Urothelium cell line (cell line): ENCODE results near the gene HSD17B1.
"Not testable (repeated sequence)": the region's sequence is repeated elsewhere in the genome, so short reads cannot be mapped to it uniquely, and the experiment has no call there.

Experiments
- DNase-seq: peaks from one replicate; pipeline ENCODE4 v3.0.0; 2011; ENCODE audit warnings: low spot score, mixed read lengths
- FAIRE-seq: peaks from 2 replicates; lab custom pipeline; 2011; peaks lifted over from hg19 to GRCh38; lab: Jason Lieb, UNC

The HSD17B1 gene

GRCh38 chr17:42552736-42553135, at the start of gene HSD17B1:
Gene HSD17B1 (plus strand): TSS chr17:42552923. CDS start chr17:42552934, 11 bp downstream.
- DNase-seq, FAIRE-seq: not testable (repeated sequence)

DNA sequence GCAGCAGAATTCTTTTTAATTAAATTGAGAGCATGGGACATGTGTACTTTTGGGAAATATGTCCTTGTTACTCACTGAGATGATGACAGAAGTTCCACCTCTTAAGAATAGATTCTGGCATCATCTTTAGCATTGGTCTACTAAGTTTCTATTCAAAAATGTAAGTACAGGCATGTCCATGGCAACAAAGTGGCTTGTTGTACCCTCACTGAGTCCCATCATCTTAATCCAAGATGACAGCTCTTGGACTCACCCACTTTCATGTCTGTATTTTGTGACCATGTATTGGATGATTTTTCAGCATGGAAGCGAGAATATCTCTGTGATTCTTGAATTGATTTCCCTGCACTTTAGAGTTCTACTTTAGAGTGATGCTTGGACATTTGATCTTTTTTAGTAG, 49.8 kb upstream of the HSD17B1 start:
- DNase-seq (no peak), FAIRE-seq (no peak)

DNA sequence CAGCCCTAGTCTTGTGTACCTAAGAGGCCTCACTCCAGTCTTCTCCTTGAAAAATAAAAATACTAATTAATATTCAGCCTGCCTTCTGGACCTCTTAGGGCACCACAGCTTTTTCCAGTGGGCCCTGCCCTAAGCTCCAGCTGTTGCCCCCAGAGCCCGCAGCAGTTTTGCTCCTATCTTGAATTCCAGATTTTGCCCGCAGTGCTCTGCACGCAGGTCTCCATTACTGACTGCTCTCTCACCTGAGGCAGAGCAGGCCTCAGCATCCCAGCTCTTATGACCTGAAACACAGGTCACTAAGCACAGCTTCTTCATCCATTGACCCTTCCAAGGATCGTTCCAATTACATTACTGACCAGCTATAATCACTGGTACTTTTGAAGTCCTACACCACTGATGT, 45.1 kb upstream of the HSD17B1 start:
- DNase-seq, result no peak
- FAIRE-seq, result no peak

GRCh38 chr17:42508426-42509165, 44.1 kb upstream of the HSD17B1 start:
- FAIRE-seq, result no peak
- no peak for DNase-seq

DNA sequence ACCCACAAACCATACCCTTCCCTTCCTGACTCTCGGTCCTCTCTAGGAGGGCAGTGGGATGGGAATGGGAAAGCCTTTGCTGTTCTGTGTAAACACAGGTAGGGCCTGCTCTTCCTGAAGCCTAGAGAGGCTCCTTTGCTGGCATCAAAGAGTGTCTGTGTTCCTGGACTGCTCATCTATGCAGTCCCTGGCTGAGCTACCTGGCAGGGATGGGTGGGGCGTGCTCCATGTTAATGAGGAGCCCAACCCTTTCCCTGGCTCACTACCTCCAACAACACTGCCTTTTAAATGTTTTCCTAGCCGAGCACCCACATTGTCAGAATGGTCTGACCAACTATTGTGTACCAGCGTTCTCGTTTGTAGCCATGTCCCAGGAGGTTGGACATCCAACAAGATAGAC, 43.3 kb upstream of the HSD17B1 start:
- FAIRE-seq, result no peak

GRCh38 chr17:42509841-42510240, 42.9 kb upstream of the HSD17B1 start:
- DNase-seq (no peak), FAIRE-seq (no peak)

More for the DNA sequence above, 43.3 kb upstream of the HSD17B1 start:
- no peak for DNase-seq

DNA sequence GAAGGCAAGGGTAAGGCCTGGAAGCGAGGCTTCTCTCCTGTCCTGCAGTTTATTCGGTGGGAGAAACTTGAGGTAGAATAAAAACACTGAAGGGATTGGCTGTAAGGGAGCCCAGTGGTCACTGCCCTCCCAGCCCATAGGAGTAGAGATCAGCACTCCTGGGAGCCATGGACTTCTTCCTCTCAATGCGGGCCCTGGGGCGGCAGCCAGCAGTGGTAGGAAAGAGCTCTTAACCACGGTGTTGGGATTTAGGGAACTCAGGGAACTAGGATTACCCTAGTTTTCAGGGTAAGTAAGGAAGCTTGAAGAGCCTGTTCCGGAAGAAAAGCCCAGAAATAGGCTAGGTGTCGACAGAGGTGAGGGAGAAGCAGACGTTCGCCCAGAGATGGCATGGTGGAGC, 40.5 kb upstream of the HSD17B1 start:
- FAIRE-seq (no peak), DNase-seq (no peak)

- FAIRE-seq (no peak), DNase-seq (no peak)
Observed at GRCh38 chr17:42512733-42513251, 39.9 kb upstream of the HSD17B1 start.

DNA sequence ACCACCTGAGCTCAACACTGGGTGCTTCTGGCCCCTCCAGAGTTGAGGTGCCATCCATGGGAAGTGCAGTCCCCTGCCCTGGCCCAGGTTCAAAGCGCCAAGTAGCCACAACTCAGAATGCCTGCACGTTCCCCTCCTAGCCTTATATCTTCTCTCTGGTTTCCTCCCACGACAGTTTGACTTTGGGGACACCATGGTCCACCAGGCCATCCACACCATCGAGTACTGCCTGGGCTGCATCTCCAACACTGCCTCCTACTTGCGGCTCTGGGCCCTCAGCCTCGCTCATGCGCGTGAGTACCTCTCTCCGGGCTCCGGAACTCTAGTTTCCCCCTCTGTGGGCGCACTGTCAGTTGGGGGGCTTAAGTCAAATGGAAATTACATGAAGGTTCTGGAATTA, 39.0 kb upstream of the HSD17B1 start:
- no peak for DNase-seq
- FAIRE-seq, result peak; percentile 13

DNA sequence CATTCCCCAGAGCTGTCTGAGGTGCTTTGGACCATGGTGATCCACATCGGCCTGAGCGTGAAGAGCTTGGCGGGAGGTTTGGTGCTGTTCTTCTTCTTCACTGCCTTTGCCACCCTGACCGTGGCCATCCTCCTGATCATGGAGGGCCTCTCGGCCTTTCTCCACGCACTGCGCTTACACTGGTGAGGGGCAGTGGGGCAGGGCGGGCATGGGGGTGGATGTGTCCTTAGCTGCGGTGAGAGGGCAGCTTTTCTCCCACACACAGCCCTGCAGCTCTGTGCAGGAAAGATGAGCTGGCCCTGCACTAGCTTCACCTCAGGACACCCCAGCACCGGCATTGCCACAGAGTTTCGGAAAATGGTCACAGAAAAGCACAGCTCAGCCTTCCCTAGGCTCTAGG, 38.4 kb upstream of the HSD17B1 start:
- no peak for DNase-seq
- FAIRE-seq, result no peak

GRCh38 chr17:42514867-42515266, 37.9 kb upstream of the HSD17B1 start:
- no peak for FAIRE-seq

DNA sequence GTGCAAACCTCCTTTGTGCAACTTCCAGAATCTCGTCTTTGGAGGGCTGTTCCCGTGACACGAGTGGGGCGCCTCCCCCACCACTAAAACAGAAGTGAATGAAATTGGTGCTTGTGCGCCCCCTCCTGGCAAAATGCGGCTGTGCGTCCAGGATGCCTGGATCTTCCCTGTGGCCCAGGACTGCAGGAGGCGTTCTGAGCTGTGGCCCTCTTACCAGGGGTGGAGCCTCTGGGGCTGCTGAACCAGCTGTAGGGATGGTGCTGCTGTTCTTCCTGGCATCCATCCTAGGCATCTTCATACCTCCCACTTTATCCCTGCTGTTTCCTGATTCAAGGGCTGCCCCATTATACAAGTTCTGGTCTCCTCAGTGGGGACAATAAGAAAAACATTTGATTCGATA, 35.2 kb upstream of the HSD17B1 start:
- DNase-seq (peak; percentile 95), FAIRE-seq (peak; percentile 44)

More at GRCh38 chr17:42514867-42515266, 37.9 kb upstream of the HSD17B1 start:
- no peak for DNase-seq

DNA sequence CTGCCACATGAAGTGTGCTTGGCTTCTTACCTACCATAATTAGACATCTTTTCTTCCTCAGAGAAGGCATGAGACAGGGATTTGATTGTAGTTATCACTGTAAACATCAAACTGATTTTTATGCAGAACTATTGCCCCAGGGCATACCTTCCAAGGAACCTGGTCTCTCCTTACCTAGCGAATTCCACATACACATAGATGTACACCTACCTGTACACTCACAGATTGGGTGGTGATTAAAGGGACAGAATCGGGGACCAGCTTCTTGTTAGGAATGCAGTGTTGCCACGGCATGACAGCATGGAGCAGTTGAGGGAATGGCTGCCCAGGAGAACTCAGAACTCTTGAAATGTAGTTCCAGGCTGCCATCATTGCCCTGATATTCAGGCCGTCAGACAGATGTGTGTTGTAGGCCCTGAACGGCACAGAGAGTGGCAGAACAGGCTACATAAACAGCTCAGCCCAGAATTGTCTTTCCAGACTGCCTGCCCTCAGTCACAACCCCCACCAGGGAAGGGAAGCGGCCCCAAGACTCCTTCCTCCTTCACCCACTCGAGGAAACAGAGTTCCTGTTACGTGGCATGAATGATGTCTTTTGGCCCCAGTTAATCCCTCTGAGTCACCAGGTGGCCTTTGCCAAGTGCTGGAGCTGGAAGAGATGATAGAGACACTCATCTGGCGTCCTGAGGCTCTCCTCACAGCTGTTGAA, 34.5 kb upstream of the HSD17B1 start:
- DNase-seq (peak; percentile 81), FAIRE-seq (no peak)

- DNase-seq, result no peak
Observed at GRCh38 chr17:42518755-42519545, 33.8 kb upstream of the HSD17B1 start.

GRCh38 chr17:42519546-42520491, 32.9 kb upstream of the HSD17B1 start:
- DNase-seq (peak; percentile 90), FAIRE-seq (peak; percentile 44)

More at GRCh38 chr17:42518755-42519545, 33.8 kb upstream of the HSD17B1 start:
- FAIRE-seq, result peak; percentile 65

DNA sequence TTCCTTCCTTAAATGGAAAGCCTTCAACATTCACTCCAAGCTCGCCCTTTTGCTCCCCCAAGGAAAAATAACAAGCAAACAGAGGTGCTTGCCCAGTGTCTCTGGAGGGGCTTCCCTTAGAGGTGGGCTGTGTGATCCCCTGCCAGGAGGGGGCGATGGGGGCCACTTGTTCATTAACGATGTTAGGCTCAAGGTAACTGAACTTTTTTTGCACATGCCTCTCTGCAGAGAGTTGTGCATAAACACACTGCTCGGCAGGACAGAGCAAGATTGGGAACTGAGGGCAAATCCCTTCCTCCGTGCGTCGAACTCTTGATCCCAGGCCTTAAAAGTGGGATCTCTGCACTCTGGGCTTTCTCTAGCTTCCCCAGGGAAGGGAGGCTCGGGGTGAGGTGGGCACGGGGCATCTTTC, 32.2 kb upstream of the HSD17B1 start:
- DNase-seq, result no peak
- no peak for FAIRE-seq

DNA sequence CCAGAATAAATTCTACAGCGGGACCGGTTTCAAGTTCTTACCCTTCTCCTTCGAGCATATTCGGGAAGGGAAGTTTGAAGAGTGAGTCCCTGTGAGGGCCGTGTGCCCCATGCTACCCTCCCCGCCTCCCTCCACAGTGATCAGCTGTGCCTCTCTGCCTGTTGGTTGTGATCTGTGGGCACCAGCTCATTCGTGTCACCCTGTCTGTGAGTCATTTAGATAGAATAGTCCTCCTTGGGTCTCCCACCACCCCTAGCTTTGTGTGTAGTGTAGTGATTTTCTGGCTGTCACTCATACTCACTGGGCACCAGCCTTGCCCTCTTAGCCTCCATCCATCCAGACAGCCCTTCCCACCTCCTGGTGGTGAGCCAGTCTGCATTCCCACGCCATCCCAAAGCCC, 31.7 kb upstream of the HSD17B1 start:
- no peak for DNase-seq
- FAIRE-seq, result peak; percentile 9

DNA sequence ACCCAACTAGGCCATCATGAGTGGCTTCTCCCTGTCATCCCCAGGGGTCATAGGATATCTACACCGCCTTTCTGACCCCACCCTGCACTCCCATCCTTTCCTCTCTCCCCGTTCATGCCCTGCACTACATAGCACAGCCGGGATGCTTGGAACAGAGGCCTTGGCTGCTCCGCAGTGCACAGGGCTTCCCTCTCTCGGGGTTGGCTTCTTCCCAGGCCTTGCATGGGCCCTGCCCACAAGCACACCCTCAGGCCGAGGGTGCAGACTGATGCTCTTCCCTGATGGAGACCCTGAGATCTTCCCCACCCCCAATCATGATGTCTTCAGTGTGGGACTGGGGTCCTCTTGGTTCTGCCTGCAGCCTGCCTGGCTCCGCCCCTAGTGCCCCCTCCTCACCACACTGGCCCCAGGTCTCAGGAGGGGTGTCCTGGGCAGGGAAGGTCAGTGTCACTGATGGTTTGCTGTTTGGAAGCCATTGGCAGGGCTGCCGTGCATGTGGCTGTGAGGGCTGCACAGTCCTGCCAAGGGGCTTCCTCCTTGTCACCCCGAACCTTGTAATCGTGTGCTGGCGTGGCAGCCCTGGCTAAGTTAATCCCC, 31.0 kb upstream of the HSD17B1 start:
- FAIRE-seq, result no peak
- no peak for DNase-seq

DNA sequence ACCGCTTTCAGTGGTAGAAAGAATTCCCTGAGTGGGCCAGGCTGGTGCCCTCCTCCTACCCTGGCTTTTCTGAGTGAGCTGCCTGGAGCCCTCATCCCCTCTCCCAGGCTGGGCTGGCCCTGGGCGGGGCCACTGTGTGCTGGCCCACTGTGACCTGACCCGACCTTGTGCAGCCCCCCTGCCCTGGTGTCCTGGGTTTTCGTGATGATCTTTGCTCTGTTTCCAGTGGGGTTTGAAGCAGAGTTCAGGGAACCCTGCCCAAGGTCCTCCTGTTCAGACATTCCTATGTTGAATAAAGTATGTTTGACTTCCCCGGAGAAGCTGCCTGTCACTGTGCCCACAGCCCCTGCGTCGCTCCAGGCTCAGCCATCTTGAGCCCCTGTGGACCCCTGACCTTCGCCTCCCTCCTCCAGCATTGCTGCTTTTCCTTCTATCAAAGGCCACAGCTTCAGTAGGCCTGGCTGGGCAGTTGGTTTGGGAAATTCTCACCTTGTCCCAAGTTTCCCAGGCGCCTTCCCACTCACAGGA, 30.4 kb upstream of the HSD17B1 start:
- FAIRE-seq, result no peak

More for the DNA sequence above, 30.4 kb upstream of the HSD17B1 start:
- DNase-seq, result no peak
